Measurements from ENCODE around the gene TAS2R13.

Gene TAS2R13

DNA sequence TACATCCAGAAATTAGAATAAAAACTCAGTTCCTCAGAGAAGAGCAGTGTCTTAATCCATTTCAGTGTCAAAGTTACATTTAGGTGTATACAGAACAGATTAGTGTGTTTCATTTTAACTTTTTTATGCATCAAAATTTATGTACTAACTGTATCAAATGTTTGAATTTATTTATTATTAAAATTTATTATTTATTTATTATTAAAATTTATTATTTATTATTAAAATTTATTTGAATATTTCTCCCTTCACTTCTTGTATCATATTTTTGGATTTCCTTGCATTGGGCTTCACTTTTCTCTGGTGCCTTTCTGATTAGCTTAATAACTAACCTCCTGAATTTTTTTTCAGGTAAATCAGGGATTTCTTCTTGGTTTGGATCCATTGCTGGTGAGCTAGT is 32.0 kb upstream of the TAS2R13 start:
- in situ Hi-C loops (cut with HindIII; ENCODE audit: low sequenced_read_pairs): no loop called here
- no peak overlapping the region for H3K4me3 ChIP-seq (ENCODE audit: low read depth, low read length)
- DNase-seq (ENCODE audit: low read depth): no peak
- TF ChIP-seq CTCF (IDR thresholded peaks at IDR 0.05; ENCODE audit: low read depth, low read length, missing control alignments): no peak

- TF ChIP-seq CTCF (IDR thresholded peaks at IDR 0.05; ENCODE audit: low read depth, low read length, missing control alignments): no peak
- no peak overlapping the region for H3K4me3 ChIP-seq (ENCODE audit: low read depth, low read length)
- peak; percentile 11 for DNase-seq (ENCODE audit: low read depth)
- in situ Hi-C loops (cut with HindIII; ENCODE audit: low sequenced_read_pairs): no loop called here
Measured at GRCh38 chr12:10940389-10940788, 31.0 kb upstream of the TAS2R13 start.

DNA sequence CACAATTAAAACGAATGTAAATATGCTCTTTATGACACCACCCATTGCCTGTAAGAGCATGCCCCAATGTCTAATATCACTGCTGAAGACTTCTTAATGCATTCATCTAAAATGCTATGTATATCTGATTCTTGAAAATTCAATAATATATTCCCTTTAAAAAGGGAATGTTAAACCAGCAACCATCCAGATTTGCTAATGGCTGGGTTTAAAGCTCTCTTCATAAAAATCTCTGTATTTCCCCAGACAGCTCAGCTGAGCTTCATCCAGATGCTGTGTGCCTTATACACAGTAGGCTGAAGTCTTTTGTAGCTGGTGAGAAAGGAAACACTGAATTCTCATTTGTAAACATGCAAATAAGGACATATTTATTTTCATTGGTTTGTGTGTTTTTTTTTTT is 29.8 kb upstream of the TAS2R13 start, which contains the start of gene TAS2R14:
Gene TAS2R14 (minus strand): TSS at position 101 of the 400 bp plus-strand sequence. CDS start 56 bp downstream, at position 45.
- in situ Hi-C loops (cut with HindIII; ENCODE audit: low sequenced_read_pairs): no loop called here
- DNase-seq (ENCODE audit: low read depth): no peak
- no peak for TF ChIP-seq CTCF (IDR thresholded peaks at IDR 0.05; ENCODE audit: low read depth, low read length, missing control alignments)
- H3K4me3 ChIP-seq (ENCODE audit: low read depth, low read length): no peak within 1 kb of the TSS

DNA sequence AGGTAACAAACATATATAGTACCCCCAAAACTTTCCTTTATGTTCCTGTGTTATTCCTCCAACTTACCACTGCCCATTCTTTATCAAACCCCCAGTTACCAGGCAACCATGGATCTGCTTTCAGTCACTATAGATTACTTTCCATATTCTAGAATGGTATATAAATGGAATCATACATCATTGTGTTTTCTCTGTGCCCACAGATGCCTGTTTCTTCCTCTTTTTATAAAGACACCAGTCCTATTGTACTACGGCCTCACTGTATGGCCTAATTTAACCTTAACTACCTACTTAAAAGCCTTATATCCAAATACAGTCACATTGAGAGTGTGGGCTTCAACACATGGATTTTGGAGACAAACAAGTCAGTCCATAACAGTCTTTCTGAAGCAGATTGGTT is 27.1 kb upstream of the TAS2R13 start:
- in situ Hi-C loops (cut with HindIII; ENCODE audit: low sequenced_read_pairs): no loop called here
- TF ChIP-seq CTCF (IDR thresholded peaks at IDR 0.05; ENCODE audit: low read depth, low read length, missing control alignments): no peak
- no peak overlapping the region for H3K4me3 ChIP-seq (ENCODE audit: low read depth, low read length)
- no peak for DNase-seq (ENCODE audit: low read depth)

- in situ Hi-C loops (cut with HindIII; ENCODE audit: low sequenced_read_pairs): no loop called here
- no peak within 1 kb of the TSS for H3K4me3 ChIP-seq (ENCODE audit: low read depth, low read length)
- TF ChIP-seq CTCF (IDR thresholded peaks at IDR 0.05; ENCODE audit: low read depth, low read length, missing control alignments): no peak
- no peak for DNase-seq (ENCODE audit: low read depth)
Measured at GRCh38 chr12:10928746-10929286, 19.5 kb upstream of the TAS2R13 start, which contains the start of gene PRH2. Gene PRH2, plus strand, starts transcription at chr12:10929236. Its CDS starts 38 bp downstream, at chr12:10929274.

DNA sequence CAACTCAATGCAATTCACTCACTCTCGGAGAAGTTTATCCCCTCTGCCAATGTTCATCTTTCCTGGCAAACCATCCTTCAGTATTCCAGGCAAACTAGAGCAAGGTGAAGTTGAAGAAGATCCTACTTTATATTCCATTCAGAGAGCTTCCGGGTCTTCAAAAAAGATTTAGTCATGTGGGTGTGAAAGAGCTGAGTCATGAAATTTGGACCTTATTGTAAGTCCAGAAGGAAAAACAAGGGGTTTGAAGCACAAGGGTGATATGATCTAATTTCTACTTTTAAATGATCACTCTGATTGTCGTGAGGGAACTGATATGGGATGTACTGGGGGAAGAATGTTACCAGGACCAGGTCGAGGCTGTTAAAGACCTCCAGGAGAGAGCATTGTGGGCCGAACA is 16.9 kb upstream of the TAS2R13 start:
- no peak for DNase-seq (ENCODE audit: low read depth)
- in situ Hi-C loops (cut with HindIII; ENCODE audit: low sequenced_read_pairs): no loop called here
- TF ChIP-seq CTCF (IDR thresholded peaks at IDR 0.05; ENCODE audit: low read depth, low read length, missing control alignments): no peak
- no peak overlapping the region for H3K4me3 ChIP-seq (ENCODE audit: low read depth, low read length)

All from astrocyte of the cerebellum (primary cell).